Endothelial cell (in vitro differentiated cells): Measurements from ENCODE around the gene C1QTNF5. TPM values are rescaled to one million over a fixed set of nuclear protein-coding genes. Genes with fewer than 3 reads are reported as not detected.

Source experiments
- DNase-seq: peaks from one replicate; pipeline ENCODE4 v3.0.0; 2021; ENCODE audit warnings: low spot score
- H3K27ac Mint-ChIP-seq: one replicate; pipeline ENCODE4 v1.8.0; 2021; ENCODE audit warnings: mixed read lengths, inconsistent platforms; ENCODE audit not compliant: unreplicated experiment
- H3K27me3 Mint-ChIP-seq: one replicate; pipeline ENCODE4 v1.8.0; 2021; ENCODE audit warnings: mild to moderate bottlenecking, moderate library complexity, mixed read lengths, inconsistent platforms; ENCODE audit not compliant: unreplicated experiment
- H3K36me3 Mint-ChIP-seq: one replicate; pipeline ENCODE4 v1.8.0; 2021; ENCODE audit warnings: mild to moderate bottlenecking, low read depth, mixed read lengths, inconsistent platforms; ENCODE audit not compliant: unreplicated experiment
- H3K4me1 Mint-ChIP-seq: one replicate; pipeline ENCODE4 v1.8.0; 2021; ENCODE audit warnings: mild to moderate bottlenecking, mixed read lengths, inconsistent platforms; ENCODE audit not compliant: unreplicated experiment
- H3K4me3 Mint-ChIP-seq: one replicate; pipeline ENCODE4 v1.8.0; 2021; ENCODE audit warnings: mild to moderate bottlenecking, mixed read lengths, inconsistent platforms; ENCODE audit not compliant: unreplicated experiment
- H3K9me3 Mint-ChIP-seq: one replicate; pipeline ENCODE4 v1.8.0; 2021; ENCODE audit warnings: mixed read lengths, inconsistent platforms; ENCODE audit not compliant: unreplicated experiment
- total RNA-seq: library from RNA; stranded (reverse); fragmentation: NEBNext Ultra II Directional; extraction: Animal tissue kit (Norgen Biotek cat#: 25700); gene quantifications from one replicate; pipeline ENCODE4 v1.2.1, GENCODE V29; 2021; ENCODE audit not compliant: unreplicated experiment
- TF ChIP-seq, protein P1 (sequence below): fragments of 200-600 bp; sonication (generic); IDR thresholded peaks from one replicate; pipeline ENCODE4 v1.5.0; 2021; ENCODE audit warnings: antibody characterized with exemption; ENCODE audit not compliant: unreplicated experiment

Gene C1QTNF5
- total RNA-seq, 1 donor from 2014 or later = 26.0 TPM

GRCh38 chr11:119319136-119319699, 21.5 kb downstream of the C1QTNF5 start:
- TF ChIP-seq, protein P1, sequence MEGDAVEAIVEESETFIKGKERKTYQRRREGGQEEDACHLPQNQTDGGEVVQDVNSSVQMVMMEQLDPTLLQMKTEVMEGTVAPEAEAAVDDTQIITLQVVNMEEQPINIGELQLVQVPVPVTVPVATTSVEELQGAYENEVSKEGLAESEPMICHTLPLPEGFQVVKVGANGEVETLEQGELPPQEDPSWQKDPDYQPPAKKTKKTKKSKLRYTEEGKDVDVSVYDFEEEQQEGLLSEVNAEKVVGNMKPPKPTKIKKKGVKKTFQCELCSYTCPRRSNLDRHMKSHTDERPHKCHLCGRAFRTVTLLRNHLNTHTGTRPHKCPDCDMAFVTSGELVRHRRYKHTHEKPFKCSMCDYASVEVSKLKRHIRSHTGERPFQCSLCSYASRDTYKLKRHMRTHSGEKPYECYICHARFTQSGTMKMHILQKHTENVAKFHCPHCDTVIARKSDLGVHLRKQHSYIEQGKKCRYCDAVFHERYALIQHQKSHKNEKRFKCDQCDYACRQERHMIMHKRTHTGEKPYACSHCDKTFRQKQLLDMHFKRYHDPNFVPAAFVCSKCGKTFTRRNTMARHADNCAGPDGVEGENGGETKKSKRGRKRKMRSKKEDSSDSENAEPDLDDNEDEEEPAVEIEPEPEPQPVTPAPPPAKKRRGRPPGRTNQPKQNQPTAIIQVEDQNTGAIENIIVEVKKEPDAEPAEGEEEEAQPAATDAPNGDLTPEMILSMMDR = no peak
- Mint-ChIP-seq H3K9me3 (no peaks in the 10 kb centered on the region), H3K4me3 (peak overlapping the region; percentile 60), H3K27ac (peak overlapping the region; percentile 95), H3K27me3 (peaks cover 11% of the 10 kb centered on the region), H3K4me1 (peaks cover 26% of the 10 kb centered on the region), H3K36me3 (no peaks in the 10 kb centered on the region)
- no peak for DNase-seq

- Mint-ChIP-seq H3K4me1 (peaks cover 27% of the 10 kb centered on the region), H3K4me3 (peak overlapping the region; percentile 60), H3K27me3 (peaks cover 13% of the 10 kb centered on the region), H3K9me3 (no peaks in the 10 kb centered on the region), H3K36me3 (no peaks in the 10 kb centered on the region), H3K27ac (peak overlapping the region; percentile 95)
- TF ChIP-seq, protein P1 = no peak
- DNase-seq = no peak
Observed at GRCh38 chr11:119318240-119319135, 22.2 kb downstream of the C1QTNF5 start.

GRCh38 chr11:119317592-119318239, 23.0 kb downstream of the C1QTNF5 start:
- TF ChIP-seq, protein P1 = no peak
- H3K27ac Mint-ChIP-seq = peak overlapping the region; percentile 18
- H3K9me3 Mint-ChIP-seq = no peaks in the 10 kb centered on the region

DNA sequence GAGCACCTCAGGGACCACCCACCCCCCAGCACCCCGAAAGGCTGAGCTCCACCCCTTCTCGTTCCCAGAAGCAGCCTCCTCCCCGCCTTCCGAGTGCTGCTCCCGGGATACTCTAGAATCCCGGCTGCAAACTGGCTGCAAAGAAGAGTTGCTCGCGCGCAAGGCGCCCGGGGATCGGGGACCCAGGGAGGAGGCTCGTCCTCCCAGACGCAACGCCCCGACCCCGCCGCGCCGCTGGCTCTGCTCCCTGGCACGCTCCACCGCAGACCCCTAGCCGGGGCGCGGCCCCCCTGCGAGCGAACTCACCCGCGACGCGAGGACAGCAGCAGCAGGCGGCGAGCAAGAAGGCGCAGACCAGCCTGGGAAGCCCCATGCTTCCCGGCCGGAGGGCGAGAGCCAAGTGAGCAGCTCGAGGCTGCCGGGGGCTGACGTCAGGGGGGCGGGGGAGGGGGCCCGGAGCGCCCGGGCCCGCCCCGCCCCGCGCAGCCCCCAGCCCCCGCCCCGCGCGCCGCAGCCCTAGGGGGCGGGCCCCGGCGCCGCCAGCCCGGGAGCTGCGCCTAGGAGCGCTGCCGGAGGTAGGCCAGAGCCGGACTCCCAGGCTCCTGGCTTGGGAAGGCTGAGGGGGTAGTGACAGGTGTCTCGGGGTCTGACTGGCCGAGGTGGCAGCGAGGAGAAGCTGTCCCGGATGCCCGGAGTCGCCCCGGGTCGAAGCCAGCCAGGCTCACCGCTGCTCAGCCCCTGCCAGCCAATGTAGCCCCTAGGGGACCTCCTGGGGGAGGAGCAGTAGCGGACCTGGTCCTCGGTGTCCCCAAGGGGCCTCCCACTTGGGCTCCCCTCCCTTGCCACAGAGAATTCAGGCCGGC, 23.7 kb downstream of the C1QTNF5 start, which contains the start of gene MCAM:
TSS of gene MCAM (minus strand) at position 402 of the 863 bp plus-strand sequence. CDS start at position 373, 29 bp downstream.
- peaks cover 21% of the 10 kb centered on the region for H3K4me1 Mint-ChIP-seq
- H3K27me3 Mint-ChIP-seq = peaks cover 11% of the 10 kb centered on the region
- peak; percentile 43 for DNase-seq
- TF ChIP-seq, protein P1 = no peak
- H3K4me3 Mint-ChIP-seq = peak within 1 kb of the TSS; percentile 80
- H3K36me3 Mint-ChIP-seq = no peaks in the 10 kb centered on the region
- no peaks in the 10 kb centered on the region for H3K9me3 Mint-ChIP-seq
- peak within 1 kb of the TSS; percentile 18 for H3K27ac Mint-ChIP-seq

More at GRCh38 chr11:119317592-119318239, 23.0 kb downstream of the C1QTNF5 start:
- Mint-ChIP-seq H3K36me3 (no peaks in the 10 kb centered on the region), H3K4me1 (peaks cover 27% of the 10 kb centered on the region), H3K27me3 (peaks cover 13% of the 10 kb centered on the region), H3K4me3 (peak overlapping the region; percentile 62)
- no peak for DNase-seq
